Mesenchymal stem cell (in vitro differentiated cells and primary cell): ENCODE results near the gene NR1I2.

Experiments used
- DNase-seq: peaks from one replicate; pipeline ENCODE4 v3.0.0-alpha.2; 2013
- H2AFZ ChIP-seq: one replicate; pipeline ENCODE4 v1.6.1; 2013; ENCODE audit warnings: low read depth, mild to moderate bottlenecking, control low read depth, inconsistent platforms, low read length, moderate library complexity
- H2AK5ac ChIP-seq: 2 replicates; pipeline ENCODE4 v1.6.1; 2013; ENCODE audit warnings: low read length, moderate library complexity, mild to moderate bottlenecking, inconsistent platforms; ENCODE audit not compliant: severe bottlenecking
- H2BK120ac ChIP-seq: one replicate; pipeline ENCODE4 v1.6.1; 2013; ENCODE audit warnings: low read depth, mild to moderate bottlenecking, inconsistent platforms, low read length, moderate library complexity
- H2BK12ac ChIP-seq, 2 experiments: one replicate each; pipeline ENCODE4 v1.6.1; 2013; ENCODE audit warnings: inconsistent platforms in 2 of 2, low read length in 2 of 2, mild to moderate bottlenecking in 2 of 2, moderate library complexity in 2 of 2, control low read depth in 1 of 2
- H2BK15ac ChIP-seq: one replicate; pipeline ENCODE4 v1.6.1; 2013; ENCODE audit warnings: mild to moderate bottlenecking, low read depth, inconsistent platforms; ENCODE audit not compliant: poor library complexity, severe bottlenecking
- H2BK5ac ChIP-seq: 2 replicates; pipeline ENCODE4 v1.6.1; 2013; ENCODE audit warnings: low read depth, mild to moderate bottlenecking, low read length, control low read depth, inconsistent platforms; ENCODE audit not compliant: poor library complexity, severe bottlenecking
- H3K14ac ChIP-seq, 2 experiments: one replicate each; pipeline ENCODE4 v1.6.1; 2013; ENCODE audit warnings: inconsistent platforms in 2 of 2, low read length in 2 of 2, control low read depth in 1 of 2, mild to moderate bottlenecking in 1 of 2, moderate library complexity in 1 of 2
- H3K18ac ChIP-seq, 2 experiments: one replicate each; pipeline ENCODE4 v1.6.1; 2013; ENCODE audit warnings: inconsistent platforms in 2 of 2, low read length in 2 of 2, control low read depth in 1 of 2, low read depth in 1 of 2, mild to moderate bottlenecking in 1 of 2
- H3K23ac ChIP-seq, 2 experiments: one replicate each; pipeline ENCODE4 v1.6.1; 2013; ENCODE audit warnings: inconsistent platforms in 2 of 2, low read length in 2 of 2, mild to moderate bottlenecking in 2 of 2, moderate library complexity in 2 of 2, control low read depth in 1 of 2
- H3K27ac ChIP-seq: 2 replicates; pipeline ENCODE4 v1.5.1; 2013; ENCODE audit warnings: mild to moderate bottlenecking, moderate library complexity, low read length, control low read depth, inconsistent platforms; ENCODE audit not compliant: poor library complexity, severe bottlenecking
- H3K27me3 ChIP-seq, 2 experiments: 2 replicates each; pipeline versions ENCODE4 v1.6.1 to v1.7.0; 2013; ENCODE audit warnings: low read length in 2 of 2, mild to moderate bottlenecking in 2 of 2, moderate library complexity in 2 of 2, control low read depth in 1 of 2, inconsistent platforms in 1 of 2; ENCODE audit not compliant: control insufficient read depth in 1 of 2, insufficient read depth in 1 of 2
- H3K36me3 ChIP-seq, 2 experiments: 2 replicates each; pipeline versions ENCODE4 v1.6.1 to v1.7.0; 2013; ENCODE audit warnings: low read length in 2 of 2, control low read depth in 1 of 2, inconsistent platforms in 1 of 2, low read depth in 1 of 2, mild to moderate bottlenecking in 1 of 2; ENCODE audit not compliant: insufficient read depth in 2 of 2, control insufficient read depth in 1 of 2
- H3K4ac ChIP-seq, 2 experiments: one replicate each; pipeline ENCODE4 v1.6.1; 2013; ENCODE audit warnings: inconsistent platforms in 2 of 2, low read length in 2 of 2, mild to moderate bottlenecking in 2 of 2, moderate library complexity in 2 of 2, control low read depth in 1 of 2, low read depth in 1 of 2
- H3K4me1 ChIP-seq: 2 replicates; pipeline ENCODE4 v1.6.1; 2013; ENCODE audit warnings: low read depth, low read length, control low read depth; ENCODE audit not compliant: control insufficient read depth, insufficient read depth
- H3K4me2 ChIP-seq: 2 replicates; pipeline ENCODE4 v1.6.1; 2013; ENCODE audit warnings: low read length, mild to moderate bottlenecking, inconsistent platforms; ENCODE audit not compliant: poor library complexity, severe bottlenecking
- H3K4me3 ChIP-seq, 2 experiments: 2 replicates each; pipeline versions ENCODE4 v1.5.1 to v1.7.0; 2013; ENCODE audit warnings: low read length in 2 of 2, mild to moderate bottlenecking in 2 of 2, control low read depth in 1 of 2, low read depth in 1 of 2; ENCODE audit not compliant: insufficient read depth in 1 of 2
- H3K79me1 ChIP-seq: replicated peaks from 2 replicates; pipeline ENCODE4 v1.6.1; 2013; ENCODE audit warnings: mild to moderate bottlenecking, control low read depth, low read length, inconsistent platforms; ENCODE audit not compliant: poor library complexity, severe bottlenecking
- H3K9ac ChIP-seq: 2 replicates; pipeline ENCODE4 v1.7.0; 2013; ENCODE audit warnings: mild to moderate bottlenecking, low read length, moderate library complexity
- H3K9me3 ChIP-seq: 2 replicates; pipeline ENCODE4 v1.7.0; 2013; ENCODE audit warnings: mild to moderate bottlenecking, low read length; ENCODE audit not compliant: control insufficient read depth
- H4K8ac ChIP-seq: one replicate; pipeline ENCODE4 v1.6.1; 2013; ENCODE audit warnings: inconsistent platforms, mild to moderate bottlenecking, low read length, moderate library complexity
- H4K91ac ChIP-seq: one replicate; pipeline ENCODE4 v1.6.1; 2013; ENCODE audit warnings: mild to moderate bottlenecking, low read length, inconsistent platforms
- WGBS: methylation state at CpG from one replicate; pipeline ENCODE4 v1.1.7; 2013; ENCODE audit warnings: mixed read lengths; 5-methylcytosine and 5-hydroxymethylcytosine counted together

The NR1I2 gene

GRCh38 chr3:119849126-119849525 lies 67.2 kb downstream of the NR1I2 start:
- Histone ChIP-seq H4K8ac (no peak overlapping the region), H2BK12ac (no peak overlapping the region), H2AK5ac (no peak overlapping the region), H4K91ac (no peak overlapping the region), H3K79me1 (peaks cover 3% of the 10 kb centered on the region), H2BK120ac (no peak overlapping the region), H2AFZ (no peak overlapping the region), H2BK15ac (no peak overlapping the region), H2BK5ac (no peak overlapping the region), H3K9ac (no peak overlapping the region), H3K18ac (no peak overlapping the region), H3K4me2 (no peak overlapping the region), H3K4me1 (no peaks in the 10 kb centered on the region), H3K36me3 (peaks cover 0 to 39% of the 10 kb centered on the region in 2 experiments), H3K14ac (no peak overlapping the region), H3K4ac (no peak overlapping the region), H3K23ac (no peak overlapping the region), H3K27me3 (no peaks in the 10 kb centered on the region), H3K27ac (no peak overlapping the region), H3K4me3 (no peak overlapping the region), H3K9me3 (no peaks in the 10 kb centered on the region)
- no peak for DNase-seq
- WGBS = no CpG with 5 or more reads among the region's 2 CpGs

- WGBS = 88% methylated on average over 3 of the region's 3 CpGs
- Histone ChIP-seq H3K18ac (no peak overlapping the region), H3K9ac (no peak overlapping the region), H3K4me1 (no peaks in the 10 kb centered on the region), H3K9me3 (peaks cover 17% of the 10 kb centered on the region), H2BK5ac (no peak overlapping the region), H4K8ac (no peak overlapping the region), H3K23ac (no peak overlapping the region), H4K91ac (no peak overlapping the region), H3K36me3 (peaks cover 0 to 57% of the 10 kb centered on the region in 2 experiments), H3K4me3 (no peak overlapping the region), H2BK12ac (no peak overlapping the region), H3K4ac (no peak overlapping the region), H2BK120ac (no peak overlapping the region), H3K27me3 (no peaks in the 10 kb centered on the region), H3K27ac (no peak overlapping the region), H2AK5ac (no peak overlapping the region), H3K14ac (no peak overlapping the region), H2AFZ (no peak overlapping the region), H3K4me2 (no peak overlapping the region), H2BK15ac (no peak overlapping the region), H3K79me1 (peaks cover 9% of the 10 kb centered on the region)
- no peak for DNase-seq
These were observed 74.8 kb downstream of the NR1I2 start for GRCh38 chr3:119856695-119857094.

GRCh38 chr3:119858957-119859356 lies 77.1 kb downstream of the NR1I2 start:
- H3K18ac ChIP-seq = no peak overlapping the region
- no peak overlapping the region for H3K4ac ChIP-seq
- H3K4me2 ChIP-seq = no peak overlapping the region
- H3K79me1 ChIP-seq = peaks cover 8% of the 10 kb centered on the region
- peaks cover 5 to 71% of the 10 kb centered on the region in 2 experiments for H3K36me3 ChIP-seq
- H4K8ac ChIP-seq = no peak overlapping the region
- no peak overlapping the region for H2BK15ac ChIP-seq
- no peak overlapping the region for H3K14ac ChIP-seq
- WGBS = 100% methylated on average over 2 of the region's 2 CpGs
- H3K9ac ChIP-seq = no peak overlapping the region
- H3K23ac ChIP-seq = no peak overlapping the region
- H3K27me3 ChIP-seq = no peaks in the 10 kb centered on the region
- H3K4me1 ChIP-seq = no peaks in the 10 kb centered on the region
- no peak overlapping the region for H2BK12ac ChIP-seq
- H2AFZ ChIP-seq = no peak overlapping the region
- no peak for DNase-seq
- H2BK120ac ChIP-seq = no peak overlapping the region
- no peak overlapping the region for H4K91ac ChIP-seq
- H3K27ac ChIP-seq = no peak overlapping the region
- no peak overlapping the region for H2BK5ac ChIP-seq
- H3K4me3 ChIP-seq = no peak overlapping the region
- no peak overlapping the region for H2AK5ac ChIP-seq
- peaks cover 17% of the 10 kb centered on the region for H3K9me3 ChIP-seq

- Histone ChIP-seq H3K14ac (no peak overlapping the region), H2BK5ac (no peak overlapping the region), H3K23ac (no peak overlapping the region), H3K79me1 (peaks cover 8% of the 10 kb centered on the region), H3K9me3 (peaks cover 17% of the 10 kb centered on the region), H3K4me2 (no peak overlapping the region), H3K27me3 (no peaks in the 10 kb centered on the region), H3K4me3 (no peak overlapping the region), H2AFZ (no peak overlapping the region), H3K27ac (no peak overlapping the region), H2BK120ac (no peak overlapping the region), H2BK15ac (no peak overlapping the region), H2BK12ac (no peak overlapping the region), H3K36me3 (peaks cover 5 to 78% of the 10 kb centered on the region in 2 experiments), H3K4me1 (no peaks in the 10 kb centered on the region), H4K91ac (no peak overlapping the region), H3K9ac (no peak overlapping the region), H3K18ac (no peak overlapping the region), H3K4ac (no peak overlapping the region), H4K8ac (no peak overlapping the region), H2AK5ac (no peak overlapping the region)
- WGBS = 96% methylated on average over 2 of the region's 2 CpGs
- DNase-seq = no peak
These were observed 77.8 kb downstream of the NR1I2 start for GRCh38 chr3:119859728-119860127.
